Measurements from ENCODE around the gene CD200. TPM values are rescaled to one million over a fixed set of nuclear protein-coding genes. Genes with fewer than 3 reads are reported as not detected.
"Not testable (repeated sequence)": the region's sequence is repeated elsewhere in the genome, so short reads cannot be mapped to it uniquely, and the experiment has no call there.

CD200 gene
- total RNA-seq, 2 donors from 2014 or later, result 0.17 to 0.36 TPM

DNA sequence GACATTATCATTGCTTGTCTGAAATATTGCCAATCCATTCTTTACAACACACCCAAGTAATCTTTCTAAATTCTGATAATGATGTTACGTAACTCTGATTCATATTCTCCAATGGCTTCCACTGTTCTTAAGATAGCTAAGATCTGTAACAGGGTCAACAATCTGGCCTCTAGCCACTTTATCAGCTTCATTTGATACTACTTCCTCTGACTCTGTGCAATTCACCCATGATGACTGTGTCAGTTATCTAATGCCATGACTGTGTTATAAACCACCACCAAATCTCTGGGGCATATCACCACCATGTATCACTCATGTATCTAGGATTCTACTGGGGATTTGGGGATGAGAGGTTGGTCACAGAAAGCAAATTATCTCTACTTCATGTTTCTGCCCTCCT lies 44.0 kb downstream of the CD200 start:
- ATAC-seq, result peak in 1 of 2 donors; percentile 79
- Mint-ChIP-seq H3K9me3 (no peaks in the 10 kb centered on the region), H3K4me3 (peak overlapping the region; percentile 17), H3K27ac (peak overlapping the region in 1 of 2 donors; percentile 30), H3K4me1 (ENCODE audit: low read depth in 2 of 2) (no peaks in the 10 kb centered on the region), H3K27me3 (no peaks in the 10 kb centered on the region), H3K36me3 (no peaks in the 10 kb centered on the region)
- DNase-seq (ENCODE audit: low spot score), result no peak

- H3K27ac Mint-ChIP-seq, result no peak overlapping the region
- peaks cover 0 to under 1% of the 10 kb centered on the region in 2 donors for H3K27me3 Mint-ChIP-seq
- ATAC-seq (no peak), DNase-seq (ENCODE audit: low spot score) (no peak)
- no peak overlapping the region for H3K4me3 Mint-ChIP-seq
- peaks cover 3 to 4% of the 10 kb centered on the region in 2 donors for H3K4me1 Mint-ChIP-seq (ENCODE audit: low read depth in 2 of 2)
- no peaks in the 10 kb centered on the region for H3K9me3 Mint-ChIP-seq
- H3K36me3 Mint-ChIP-seq, result no peaks in the 10 kb centered on the region
Measured at GRCh38 chr3:112377568-112378071, 44.7 kb downstream of the CD200 start.

DNA sequence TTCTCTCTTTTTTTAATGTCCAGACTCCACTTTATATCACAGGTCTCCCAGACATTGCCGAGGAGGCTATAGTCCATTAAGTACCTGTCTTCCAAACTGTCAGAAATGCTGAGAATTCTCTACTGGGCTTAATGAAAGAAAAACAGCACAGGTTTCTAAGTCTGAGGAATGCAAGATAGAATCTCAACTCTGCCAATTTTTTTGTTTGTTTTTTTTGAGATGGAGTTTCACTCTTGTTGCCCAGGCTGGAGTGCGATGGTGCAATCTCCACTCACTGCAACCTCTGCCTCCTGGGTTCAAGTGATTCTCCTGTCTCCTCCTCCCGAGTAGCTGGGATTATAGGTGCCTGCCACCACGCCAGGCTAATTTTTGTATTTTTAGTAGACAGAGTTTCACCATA lies 45.4 kb downstream of the CD200 start:
- not testable (repeated sequence) for H3K36me3 Mint-ChIP-seq; H3K9me3 Mint-ChIP-seq; ATAC-seq; H3K27ac Mint-ChIP-seq; DNase-seq (ENCODE audit: low spot score); H3K4me3 Mint-ChIP-seq; H3K27me3 Mint-ChIP-seq; H3K4me1 Mint-ChIP-seq (ENCODE audit: low read depth in 2 of 2)

DNA sequence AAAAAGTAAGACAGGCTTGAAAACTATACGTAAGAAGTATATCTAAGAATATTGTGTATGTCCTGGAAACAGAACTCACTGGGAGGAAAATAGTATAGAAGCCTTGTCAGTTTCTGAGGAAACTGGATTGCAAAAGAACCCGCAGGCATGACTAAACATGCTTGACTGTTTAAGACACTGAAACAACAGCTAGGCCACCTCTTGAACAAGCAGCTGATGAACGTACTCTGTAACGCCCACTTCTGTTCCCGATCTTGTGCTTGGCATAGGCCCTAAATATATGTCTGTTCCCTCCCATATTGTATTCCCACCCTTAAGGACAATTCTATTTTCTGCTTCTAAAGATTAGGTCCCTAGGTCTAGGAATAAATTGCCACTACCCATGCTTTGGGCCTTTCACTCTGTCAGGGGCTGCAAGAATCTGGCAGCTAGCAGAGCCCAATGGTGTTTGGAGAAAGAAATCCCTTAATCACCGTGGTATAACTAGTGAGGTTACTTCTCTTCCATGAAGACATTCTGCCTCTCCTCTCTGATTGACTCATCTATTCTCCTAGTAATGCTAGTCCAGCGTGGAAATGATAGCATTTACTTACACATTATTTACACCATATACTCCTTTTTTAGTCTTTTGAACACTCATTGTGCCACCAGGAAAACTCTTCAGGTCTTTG lies 46.2 kb downstream of the CD200 start:
- no peak overlapping the region for H3K27ac Mint-ChIP-seq
- ATAC-seq (peak; percentile 45 to 54), DNase-seq (ENCODE audit: low spot score) (no peak)
- H3K27me3 Mint-ChIP-seq, result peaks cover 0 to 4% of the 10 kb centered on the region in 2 donors
- H3K4me3 Mint-ChIP-seq, result no peak overlapping the region
- H3K4me1 Mint-ChIP-seq (ENCODE audit: low read depth in 2 of 2), result peaks cover 7% of the 10 kb centered on the region in 2 donors
- H3K36me3 Mint-ChIP-seq, result no peaks in the 10 kb centered on the region
- no peaks in the 10 kb centered on the region for H3K9me3 Mint-ChIP-seq

DNA sequence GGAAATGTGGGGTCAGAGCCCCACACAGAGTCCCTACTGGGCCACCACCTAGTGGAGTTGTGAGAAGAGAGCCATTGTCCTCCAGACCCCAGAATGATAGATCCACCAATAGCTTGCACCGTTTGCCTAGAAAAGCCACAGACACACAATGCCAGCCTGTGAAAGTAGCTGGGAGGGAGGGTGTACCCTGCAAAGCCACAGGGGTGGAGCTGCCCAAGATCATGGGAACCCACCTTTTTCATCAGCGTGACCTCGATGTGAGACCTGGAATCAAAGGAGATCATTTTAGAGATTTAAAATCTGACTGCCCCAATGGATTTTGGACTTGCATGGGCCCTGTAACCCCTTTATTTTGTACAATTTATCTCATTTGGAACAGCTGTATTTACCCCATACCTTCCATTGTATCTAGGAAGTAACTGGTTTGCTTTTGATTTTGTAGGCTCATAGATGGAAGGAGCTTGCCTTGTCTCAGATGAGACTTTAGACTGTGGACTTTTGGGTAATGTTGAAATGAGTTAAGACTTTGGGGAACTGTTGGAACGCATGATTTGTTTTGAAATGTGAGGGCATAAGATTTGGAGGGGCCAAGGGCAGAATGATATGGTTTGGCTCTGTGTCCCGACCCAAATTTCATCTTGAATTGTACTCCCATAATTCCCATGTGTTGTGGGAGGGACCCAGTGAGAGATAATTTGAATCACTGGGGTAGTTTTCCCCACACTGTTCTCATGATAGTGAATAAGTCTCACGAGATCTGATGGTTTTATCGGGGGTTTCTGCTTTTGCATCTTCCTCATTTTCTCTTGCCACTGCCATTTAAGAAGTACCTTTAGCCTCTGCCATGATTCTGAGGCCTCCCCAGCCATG lies 49.0 kb downstream of the CD200 start:
- Mint-ChIP-seq H3K27ac (peak overlapping the region in 1 of 2 donors; percentile 10), H3K4me3 (no peak overlapping the region), H3K36me3 (no peaks in the 10 kb centered on the region), H3K4me1 (ENCODE audit: low read depth in 2 of 2) (peaks cover 7 to 19% of the 10 kb centered on the region in 2 donors), H3K9me3 (no peaks in the 10 kb centered on the region), H3K27me3 (peaks cover 4 to 10% of the 10 kb centered on the region in 2 donors)
- no peak for ATAC-seq
- DNase-seq (ENCODE audit: low spot score), result no peak

- H3K4me1 Mint-ChIP-seq (ENCODE audit: low read depth in 2 of 2), result peaks cover 7 to 19% of the 10 kb centered on the region in 2 donors
- ATAC-seq, result peak in 1 of 2 donors; percentile 52
- H3K27me3 Mint-ChIP-seq, result peaks cover 4 to 10% of the 10 kb centered on the region in 2 donors
Measured at GRCh38 chr3:112382543-112383160, 49.7 kb downstream of the CD200 start.

DNA sequence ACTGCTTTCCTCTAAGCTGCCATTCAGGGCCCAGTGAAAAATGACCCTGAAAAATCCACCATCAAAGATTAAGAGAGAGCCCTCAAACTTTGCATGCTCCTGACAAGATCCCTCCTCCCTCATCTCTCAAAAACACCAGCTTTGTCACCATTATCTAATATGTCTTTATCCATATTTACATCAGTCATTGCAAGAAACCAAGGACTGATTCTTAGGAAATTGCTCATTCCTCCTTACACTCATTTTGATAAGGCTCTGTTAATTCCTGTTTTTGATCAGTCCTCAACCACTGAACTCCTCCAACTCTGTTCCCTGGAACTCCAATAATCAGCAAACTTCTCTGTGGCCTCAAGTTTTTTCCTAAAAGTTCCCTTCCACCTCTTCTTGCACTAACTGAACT lies 51.8 kb downstream of the CD200 start:
- peaks cover 7 to 19% of the 10 kb centered on the region in 2 donors for H3K4me1 Mint-ChIP-seq (ENCODE audit: low read depth in 2 of 2)
- no peaks in the 10 kb centered on the region for H3K9me3 Mint-ChIP-seq
- no peaks in the 10 kb centered on the region for H3K36me3 Mint-ChIP-seq
- no peak overlapping the region for H3K4me3 Mint-ChIP-seq
- H3K27ac Mint-ChIP-seq, result no peak overlapping the region
- ATAC-seq (no peak), DNase-seq (ENCODE audit: low spot score) (no peak)
- H3K27me3 Mint-ChIP-seq, result peaks cover 4 to 10% of the 10 kb centered on the region in 2 donors

More at GRCh38 chr3:112382543-112383160, 49.7 kb downstream of the CD200 start:
- no peaks in the 10 kb centered on the region for H3K9me3 Mint-ChIP-seq
- no peak overlapping the region for H3K4me3 Mint-ChIP-seq
- H3K36me3 Mint-ChIP-seq, result no peaks in the 10 kb centered on the region
- H3K27ac Mint-ChIP-seq, result peak overlapping the region in 1 of 2 donors; percentile 10
- DNase-seq (ENCODE audit: low spot score), result no peak

GRCh38 chr3:112388972-112389371 lies 56.0 kb downstream of the CD200 start:
- Mint-ChIP-seq H3K4me1 (ENCODE audit: low read depth in 2 of 2) (peaks cover 0 to 19% of the 10 kb centered on the region in 2 donors), H3K4me3 (no peak overlapping the region), H3K27ac (no peak overlapping the region), H3K27me3 (peaks cover 0 to 10% of the 10 kb centered on the region in 2 donors), H3K9me3 (no peaks in the 10 kb centered on the region), H3K36me3 (no peaks in the 10 kb centered on the region)
- no peak for ATAC-seq
- DNase-seq (ENCODE audit: low spot score), result no peak

DNA sequence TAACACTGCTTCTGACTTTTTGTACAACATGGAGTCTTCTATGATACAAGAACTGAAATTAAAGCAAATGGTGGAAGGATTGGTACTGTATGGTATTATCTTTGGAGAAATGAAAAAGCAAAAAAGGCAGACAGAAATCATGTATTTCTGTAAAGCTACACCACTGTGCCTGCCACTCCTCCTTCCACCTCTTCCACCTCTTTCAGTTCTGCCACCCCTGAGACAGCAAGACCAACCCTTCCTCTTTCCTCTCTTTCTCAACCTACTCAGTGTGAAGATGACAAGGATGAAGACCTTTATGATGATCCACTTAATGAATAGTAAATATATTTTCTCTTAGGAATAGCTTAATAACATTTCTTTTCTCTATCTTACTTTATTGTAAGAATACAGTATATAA lies 57.0 kb downstream of the CD200 start:
- Mint-ChIP-seq H3K27ac (no peak overlapping the region), H3K4me1 (ENCODE audit: low read depth in 2 of 2) (peaks cover 0 to 15% of the 10 kb centered on the region in 2 donors), H3K4me3 (no peak overlapping the region), H3K36me3 (no peaks in the 10 kb centered on the region), H3K27me3 (peaks cover 0 to 8% of the 10 kb centered on the region in 2 donors), H3K9me3 (no peaks in the 10 kb centered on the region)
- no peak for ATAC-seq
- DNase-seq (ENCODE audit: low spot score), result no peak

- Mint-ChIP-seq H3K27ac (no peak overlapping the region), H3K27me3 (no peaks in the 10 kb centered on the region), H3K4me1 (ENCODE audit: low read depth in 2 of 2) (peaks cover 0 to 7% of the 10 kb centered on the region in 2 donors), H3K36me3 (no peaks in the 10 kb centered on the region), H3K4me3 (no peak overlapping the region), H3K9me3 (no peaks in the 10 kb centered on the region)
- DNase-seq (ENCODE audit: low spot score) (no peak), ATAC-seq (no peak)
Measured at GRCh38 chr3:112390783-112391641, 58.1 kb downstream of the CD200 start.

- ATAC-seq (no peak), DNase-seq (ENCODE audit: low spot score) (no peak)
- H3K9me3 Mint-ChIP-seq, result no peaks in the 10 kb centered on the region
- H3K27me3 Mint-ChIP-seq, result no peaks in the 10 kb centered on the region
- H3K36me3 Mint-ChIP-seq, result no peaks in the 10 kb centered on the region
- peaks cover 0 to 7% of the 10 kb centered on the region in 2 donors for H3K4me1 Mint-ChIP-seq (ENCODE audit: low read depth in 2 of 2)
- H3K27ac Mint-ChIP-seq, result no peak overlapping the region
- no peak overlapping the region for H3K4me3 Mint-ChIP-seq
Measured at GRCh38 chr3:112391648-112392047, 58.7 kb downstream of the CD200 start.

DNA sequence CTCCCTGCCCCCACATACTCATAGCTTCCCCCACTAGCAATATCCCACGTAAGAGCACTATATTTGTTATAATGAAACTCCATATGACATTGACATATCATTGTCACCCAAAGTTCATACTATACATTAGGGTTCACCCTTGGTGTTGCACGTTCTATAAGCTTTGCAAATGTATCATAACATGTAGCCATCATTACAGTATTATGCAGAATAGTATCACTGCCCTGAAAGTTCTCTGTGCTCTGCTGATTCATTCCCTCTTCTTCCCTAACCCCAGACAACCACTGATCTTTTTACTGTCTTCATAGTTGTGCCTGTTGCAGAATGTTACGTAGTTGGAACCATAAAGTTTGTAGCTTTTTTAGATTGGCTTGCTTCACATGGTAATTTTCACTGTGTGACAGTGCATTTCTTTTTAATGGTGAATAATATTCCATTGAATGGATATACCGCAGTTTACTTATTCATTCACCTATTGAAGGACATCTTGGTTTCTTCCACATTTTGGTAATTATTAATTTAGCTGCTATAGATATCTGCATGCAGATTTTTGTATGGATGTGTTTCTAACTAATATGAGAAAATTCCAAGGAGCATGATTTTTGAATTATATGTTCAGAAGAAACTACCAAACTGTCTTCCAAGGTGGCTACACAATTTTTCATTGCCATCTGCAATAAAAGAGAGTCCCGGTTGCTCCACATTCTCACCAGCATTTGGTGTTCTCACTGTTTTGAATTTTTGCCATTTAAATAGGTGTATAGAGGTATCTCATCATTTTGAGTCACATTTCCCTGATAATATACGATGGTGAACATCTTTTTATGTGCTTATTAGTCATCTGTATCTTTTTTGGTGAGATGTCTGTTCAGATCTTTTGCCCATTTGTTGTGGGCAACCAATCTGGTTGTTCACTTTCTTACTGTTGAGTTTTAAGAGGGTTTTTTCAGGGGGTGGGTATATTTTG lies 59.7 kb downstream of the CD200 start:
- H3K4me1 Mint-ChIP-seq (ENCODE audit: low read depth in 2 of 2), result peaks cover 0 to 7% of the 10 kb centered on the region in 2 donors

More for the DNA sequence above, 59.7 kb downstream of the CD200 start:
- H3K36me3 Mint-ChIP-seq, result no peaks in the 10 kb centered on the region
- peaks cover 0 to 2% of the 10 kb centered on the region in 2 donors for H3K27me3 Mint-ChIP-seq
- no peaks in the 10 kb centered on the region for H3K9me3 Mint-ChIP-seq
- no peak overlapping the region for H3K4me3 Mint-ChIP-seq
- no peak overlapping the region for H3K27ac Mint-ChIP-seq
- DNase-seq (ENCODE audit: low spot score) (no peak), ATAC-seq (no peak)
